Measurements from ENCODE around the gene KATNA1. TPM values are rescaled to one million over a fixed set of nuclear protein-coding genes. Genes with fewer than 3 reads are reported as not detected.

Gene KATNA1
- total RNA-seq, 4 donors from 2014 or later = 11.7 to 27.5 (median 15.6) TPM

DNA sequence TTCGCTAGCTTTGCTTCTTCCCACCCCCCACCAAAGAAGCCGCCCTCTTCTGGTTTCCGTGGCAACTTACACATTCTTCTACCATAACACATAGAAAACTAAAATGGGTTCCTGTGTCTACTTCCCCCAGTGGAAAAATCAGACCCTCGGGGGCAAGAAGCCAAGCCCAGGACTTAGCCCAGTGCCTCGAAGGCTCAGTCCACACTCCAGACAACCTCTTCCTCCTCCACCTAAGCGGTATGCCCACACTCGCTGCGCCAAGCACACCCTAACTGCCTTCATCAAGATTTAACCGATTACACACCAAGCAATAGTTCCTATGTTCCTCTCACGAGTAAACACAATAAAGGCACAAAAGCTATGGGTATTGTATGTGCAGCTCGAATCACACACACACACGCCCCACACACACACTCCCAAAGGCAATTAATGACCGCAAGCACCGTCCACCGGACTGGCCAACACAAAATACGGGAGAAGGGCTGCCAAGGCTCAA is 103.2 kb downstream of the KATNA1 start:
- Histone ChIP-seq H3K27me3 (no peaks in the 10 kb centered on the region), H3K9me3 (no peaks in the 10 kb centered on the region), H3K4me1 (peaks cover 2 to 45% (median 23%) of the 10 kb centered on the region in 3 donors), H3K27ac (peak overlapping the region; percentile 87 to 97 (median 96)), H3K4me3 (peak overlapping the region; percentile 57 to 96 (median 84)), H3K36me3 (peaks cover 0 to 11% (median 2%) of the 10 kb centered on the region in 3 donors)
- WGBS, 2 donors = 0 to 1% methylated on average over 16 of the region's 16 CpGs
- intact Hi-C loops (cut with DNase I) = no loop called here
- TF ChIP-seq, protein P1, sequence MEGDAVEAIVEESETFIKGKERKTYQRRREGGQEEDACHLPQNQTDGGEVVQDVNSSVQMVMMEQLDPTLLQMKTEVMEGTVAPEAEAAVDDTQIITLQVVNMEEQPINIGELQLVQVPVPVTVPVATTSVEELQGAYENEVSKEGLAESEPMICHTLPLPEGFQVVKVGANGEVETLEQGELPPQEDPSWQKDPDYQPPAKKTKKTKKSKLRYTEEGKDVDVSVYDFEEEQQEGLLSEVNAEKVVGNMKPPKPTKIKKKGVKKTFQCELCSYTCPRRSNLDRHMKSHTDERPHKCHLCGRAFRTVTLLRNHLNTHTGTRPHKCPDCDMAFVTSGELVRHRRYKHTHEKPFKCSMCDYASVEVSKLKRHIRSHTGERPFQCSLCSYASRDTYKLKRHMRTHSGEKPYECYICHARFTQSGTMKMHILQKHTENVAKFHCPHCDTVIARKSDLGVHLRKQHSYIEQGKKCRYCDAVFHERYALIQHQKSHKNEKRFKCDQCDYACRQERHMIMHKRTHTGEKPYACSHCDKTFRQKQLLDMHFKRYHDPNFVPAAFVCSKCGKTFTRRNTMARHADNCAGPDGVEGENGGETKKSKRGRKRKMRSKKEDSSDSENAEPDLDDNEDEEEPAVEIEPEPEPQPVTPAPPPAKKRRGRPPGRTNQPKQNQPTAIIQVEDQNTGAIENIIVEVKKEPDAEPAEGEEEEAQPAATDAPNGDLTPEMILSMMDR (IDR thresholded peaks at IDR 0.05) = no peak
- TF ChIP-seq POLR2A (IDR thresholded peaks at IDR 0.05) = no peak
- DNase-seq = peak; percentile 6

Small RNA genes within 50 kb of the gene (small RNA-seq; reads per million reads assigned to genes)
- gene RF00019 (0 reads per million in 4 donors), gene RF00410 (0 reads per million in 4 donors)

Other genes starting within 250 kb of the KATNA1 start
- gene SUMO4, start 248.5 kb downstream of the KATNA1 start, total RNA-seq = 1 to 10 TPM in 2 of 4 donors, not detected in 2; 2.3 to 3.2 TPM
- 1 to 10 TPM in 1 of 4 donors, under 1 TPM in 3; 0.04 to 4.3 (median 0.87) TPM for gene ZC3H12D, start 163.7 kb downstream of the KATNA1 start, total RNA-seq
- gene PPIL4, start 102.7 kb downstream of the KATNA1 start, total RNA-seq = 10 to 100 TPM in 3 of 4 donors, 1 to 10 TPM in 1; 9.4 to 25.2 (median 16.2) TPM
- gene GINM1, start 82.3 kb downstream of the KATNA1 start, total RNA-seq = 10 to 100 TPM; 16.8 to 43.5 (median 28.2) TPM
- gene LATS1, start 69.4 kb upstream of the KATNA1 start, total RNA-seq = 10 to 100 TPM; 12.1 to 21.2 (median 15.5) TPM
- gene NUP43, start 97.8 kb upstream of the KATNA1 start, total RNA-seq = 10 to 100 TPM in 3 of 4 donors, 1 to 10 TPM in 1; 7.1 to 18.8 (median 16.4) TPM
- gene PCMT1, start 101.0 kb upstream of the KATNA1 start, total RNA-seq = 100 to 1,000 TPM in 1 of 4 donors, 10 to 100 TPM in 3; 77.5 to 101 (median 88.0) TPM
- gene LRP11, start 215.6 kb upstream of the KATNA1 start, total RNA-seq = 10 to 100 TPM; 40.2 to 74.9 (median 58.4) TPM
- 10 to 100 TPM; 50.1 to 90.1 (median 67.9) TPM for gene RAET1E, start 249.4 kb upstream of the KATNA1 start, total RNA-seq

Data from esophagus squamous epithelium (tissue), 5 donors.